GM21786 (cell line): ENCODE results near the gene EPN3.

Experiments used
- ATAC-seq: cut with Tn5 transposase; IDR thresholded peaks from one replicate; pipeline ENCODE4 v1.9.1; 2021; ENCODE audit not compliant: unreplicated experiment

The EPN3 gene

DNA sequence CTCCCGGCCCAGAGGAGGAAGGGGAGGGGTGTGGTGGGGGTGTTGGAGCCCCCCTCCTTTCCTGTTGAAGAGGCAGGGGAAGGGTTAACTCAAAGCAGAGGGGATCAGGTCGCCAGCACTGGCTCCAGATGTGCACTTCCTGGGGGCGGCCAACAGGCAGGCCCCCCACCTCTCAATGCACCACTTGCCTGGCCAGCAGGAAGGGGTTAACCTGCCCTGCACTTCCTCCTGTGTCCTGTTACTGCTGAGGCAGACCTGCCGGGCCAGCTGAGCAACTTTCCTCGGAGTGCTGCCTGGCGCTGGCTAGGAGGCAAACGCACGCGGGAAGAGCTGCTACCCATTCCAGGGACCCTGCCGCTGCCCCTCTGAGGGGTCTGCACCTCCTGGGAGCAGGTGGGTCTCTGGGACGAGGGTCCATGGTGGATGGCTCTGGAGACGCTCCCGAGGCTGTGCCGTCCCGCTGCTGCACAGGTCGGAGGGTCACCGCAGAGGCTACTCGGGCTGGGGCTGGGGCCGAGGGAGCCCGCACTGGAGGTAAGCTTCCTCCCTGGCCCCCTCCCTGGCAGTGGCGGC, at the start of gene EPN3:
Gene EPN3, plus strand, starts transcription at position 284 of the 573 bp plus-strand sequence. CDS start 3,822 bp downstream, outside the sequence.
- ATAC-seq, result no peak

DNA sequence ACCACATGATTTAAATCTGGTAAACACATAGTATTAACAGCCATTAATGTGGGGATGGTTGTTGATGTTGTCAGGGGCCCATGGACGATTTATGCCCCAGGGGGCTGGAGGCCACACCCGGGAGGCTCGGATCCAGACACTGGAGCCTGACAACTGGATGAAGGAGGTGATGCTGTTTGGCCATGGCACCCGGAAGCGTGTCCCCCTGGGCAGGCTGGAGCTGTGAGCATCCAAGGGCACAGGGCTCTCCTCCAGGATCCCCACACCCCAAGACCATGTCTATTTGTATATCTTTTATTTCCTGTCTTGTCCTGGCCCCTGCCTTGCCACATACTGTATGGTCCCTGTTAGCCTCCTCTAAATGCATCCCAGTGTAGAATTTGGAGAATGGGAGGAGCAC, 49.3 kb upstream of the EPN3 start:
- ATAC-seq, result no peak

- ATAC-seq, result no peak
Measured at GRCh38 chr17:50484386-50485155, 48.0 kb upstream of the EPN3 start.

DNA sequence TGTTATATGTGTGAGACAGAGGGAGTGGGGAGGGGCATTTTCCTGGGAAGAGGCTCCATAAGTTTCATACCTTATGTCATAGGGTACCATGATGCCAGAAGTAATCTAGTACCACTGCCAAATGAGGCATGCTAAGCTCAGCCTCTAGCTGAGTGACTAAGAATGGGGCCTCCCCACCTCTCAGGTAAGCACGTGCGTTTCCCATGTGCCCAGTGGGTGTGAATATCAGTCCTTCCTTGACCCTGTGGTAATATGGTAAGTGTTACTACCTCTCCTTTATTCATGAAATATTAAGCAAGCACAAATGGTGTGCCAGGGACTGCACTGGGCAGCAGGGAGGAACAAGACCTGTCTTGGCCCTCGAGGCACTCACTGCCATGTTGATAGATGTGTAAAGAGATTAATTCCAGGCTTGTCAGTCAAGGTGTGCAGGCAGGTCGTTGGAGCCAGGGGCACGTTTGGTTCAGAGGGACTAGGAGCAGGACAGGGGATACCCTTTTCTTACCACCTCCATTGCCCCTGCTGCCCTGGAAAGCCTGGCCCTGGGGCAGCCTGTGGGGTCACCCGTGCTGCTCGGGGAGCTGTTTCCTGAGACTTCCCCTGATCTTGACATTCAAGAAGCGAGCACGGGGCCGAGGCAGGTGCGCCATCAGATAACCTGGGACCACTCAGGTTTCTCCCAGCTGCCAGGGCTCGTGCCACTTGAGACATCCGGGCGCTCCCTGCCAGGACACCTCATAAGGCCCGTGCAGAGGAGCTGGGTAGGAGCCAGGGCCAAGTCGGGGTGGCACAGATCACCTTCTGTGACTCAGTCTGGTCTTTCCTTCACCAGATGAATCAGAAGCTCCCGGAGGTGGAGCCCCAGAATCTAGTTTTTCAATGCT, 45.1 kb upstream of the EPN3 start:
- ATAC-seq, result no peak

GRCh38 chr17:50488880-50489279, 43.7 kb upstream of the EPN3 start:
- ATAC-seq, result no peak

DNA sequence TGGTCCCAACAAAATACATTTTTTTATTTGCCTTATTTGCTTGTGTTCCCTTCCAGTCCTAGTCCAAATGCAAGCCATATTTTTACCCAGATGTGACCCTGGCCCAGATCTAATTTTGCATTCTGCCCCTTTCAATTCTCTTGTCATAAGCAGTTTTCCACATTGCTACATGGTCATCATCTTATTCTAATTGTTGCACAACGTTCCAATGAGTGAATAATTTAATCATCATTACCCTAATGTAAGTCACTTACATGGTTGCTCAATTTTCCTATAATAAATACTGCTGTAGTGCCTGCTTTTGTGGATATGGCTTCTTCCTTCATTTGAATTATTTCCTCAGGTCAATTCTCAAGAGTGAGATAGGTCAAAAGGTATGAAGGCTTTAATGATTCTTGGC, 41.0 kb upstream of the EPN3 start:
- no peak for ATAC-seq

- no peak for ATAC-seq
Measured at GRCh38 chr17:50492214-50492613, 40.3 kb upstream of the EPN3 start.

DNA sequence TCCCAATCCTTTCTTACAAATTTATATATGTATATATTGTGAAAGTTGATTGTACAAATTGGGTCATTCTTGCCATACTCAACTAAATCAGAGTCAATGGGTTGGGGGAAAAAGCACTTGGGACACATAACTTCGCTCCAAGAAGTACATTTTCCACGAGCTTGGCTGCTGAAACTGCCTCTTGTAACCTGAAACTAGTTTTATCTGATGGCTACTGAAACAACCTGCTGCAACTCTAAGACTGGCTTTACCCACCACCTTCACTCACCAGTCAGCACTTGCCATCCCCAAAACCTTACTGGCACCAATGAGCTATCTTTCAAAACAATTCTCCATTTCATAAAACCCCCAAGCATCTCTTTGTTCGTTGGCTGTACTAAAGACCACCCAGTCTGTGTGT, 38.8 kb upstream of the EPN3 start:
- no peak for ATAC-seq

GRCh38 chr17:50495217-50495823, 37.2 kb upstream of the EPN3 start:
- no peak for ATAC-seq

DNA sequence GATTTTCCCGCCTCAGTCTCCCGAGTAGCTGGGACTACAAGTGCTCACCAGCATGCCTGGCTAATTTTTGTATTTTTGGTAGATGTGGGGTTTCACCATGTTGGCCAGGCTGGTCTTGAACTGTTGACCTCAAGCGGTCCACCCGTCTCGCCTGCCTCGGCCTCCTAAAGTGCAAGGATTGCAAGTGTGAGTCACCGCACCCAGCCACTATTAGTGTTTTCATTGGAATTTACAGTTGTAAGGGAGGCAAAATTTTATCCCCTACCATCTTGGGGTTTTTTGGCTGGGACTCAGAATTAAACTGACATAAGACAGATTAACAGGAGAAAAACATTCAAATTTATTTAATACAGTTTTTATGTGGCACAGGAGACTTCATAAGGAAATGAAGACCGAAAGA, 36.6 kb upstream of the EPN3 start:
- no peak for ATAC-seq

DNA sequence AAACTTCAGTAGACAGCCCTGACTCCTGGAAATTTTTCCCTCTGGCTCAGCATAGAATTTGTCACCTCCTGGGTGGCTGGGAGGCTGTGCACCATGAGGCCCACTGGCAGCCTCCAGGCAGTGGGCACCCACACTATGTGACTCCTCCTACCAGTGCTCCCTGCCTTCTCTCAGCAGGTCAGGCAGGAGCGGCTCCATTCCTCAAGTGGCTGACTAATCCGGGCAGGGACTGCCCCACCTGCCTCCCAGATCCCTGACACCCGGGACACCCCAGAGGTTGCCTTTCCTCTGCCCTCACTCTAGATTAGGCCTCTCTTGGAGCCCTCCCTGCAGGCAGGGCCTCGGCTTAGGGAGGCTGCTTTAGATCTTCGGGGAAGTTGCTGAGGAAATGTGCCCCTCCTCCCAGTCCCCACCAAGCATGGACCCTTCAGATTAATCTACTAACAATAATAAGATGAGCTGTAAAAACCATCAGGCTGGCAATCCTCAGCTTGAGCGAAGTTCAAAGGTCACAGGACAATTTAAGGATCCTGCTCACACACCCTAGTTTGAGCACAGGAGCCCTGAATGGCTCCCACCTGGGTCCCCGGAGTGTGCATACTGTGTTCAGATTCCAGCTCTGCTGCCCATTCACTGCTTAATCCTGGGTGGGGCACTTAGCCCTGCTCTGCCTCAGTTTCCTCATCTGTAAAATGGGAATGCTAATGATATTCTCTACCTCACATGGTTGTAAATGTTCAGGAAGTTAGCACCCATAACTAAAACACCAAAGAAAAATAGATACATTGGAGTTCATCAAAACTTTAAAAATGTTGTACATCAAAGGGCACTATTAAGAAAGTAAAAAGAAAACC, 34.3 kb upstream of the EPN3 start:
- ATAC-seq, result no peak

- no peak for ATAC-seq
Measured at GRCh38 chr17:50499270-50499669, 33.3 kb upstream of the EPN3 start.

DNA sequence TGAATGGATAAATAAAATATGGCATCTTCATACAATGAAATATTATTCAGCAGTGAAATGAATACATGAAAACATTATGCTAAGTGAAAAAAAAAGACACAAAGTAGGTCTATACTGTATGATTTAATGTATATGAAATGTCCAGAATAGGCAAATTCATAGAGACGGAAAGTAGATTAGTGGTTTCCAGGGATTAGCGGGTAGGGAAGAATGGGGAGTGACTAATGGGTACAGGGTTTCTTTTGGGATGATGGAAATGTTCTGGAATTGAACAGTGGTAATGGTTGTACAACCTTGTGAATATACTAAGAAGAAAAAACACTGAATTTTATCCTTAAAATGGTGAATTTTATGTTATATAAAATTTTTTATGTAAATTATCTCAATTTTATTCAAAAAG, 32.8 kb upstream of the EPN3 start:
- ATAC-seq, result no peak

DNA sequence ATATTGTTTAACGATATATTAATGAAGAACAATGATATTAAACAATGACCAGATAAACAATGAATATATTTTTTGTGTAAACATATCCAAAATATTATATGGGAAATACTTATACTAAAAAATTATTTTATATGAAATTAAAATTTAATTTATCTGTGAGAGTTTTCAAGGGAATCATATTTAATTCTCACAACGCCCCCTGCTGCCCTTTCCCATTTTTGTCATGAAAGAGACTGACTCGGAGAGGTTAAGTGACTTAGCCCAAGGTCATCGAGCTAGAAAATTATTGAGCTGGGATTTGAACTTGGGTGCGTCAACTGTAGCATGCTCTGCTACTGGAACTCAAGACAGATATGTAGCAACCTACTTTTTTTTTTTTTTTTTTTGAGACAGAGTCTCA, 31.5 kb upstream of the EPN3 start:
- ATAC-seq, result no peak

DNA sequence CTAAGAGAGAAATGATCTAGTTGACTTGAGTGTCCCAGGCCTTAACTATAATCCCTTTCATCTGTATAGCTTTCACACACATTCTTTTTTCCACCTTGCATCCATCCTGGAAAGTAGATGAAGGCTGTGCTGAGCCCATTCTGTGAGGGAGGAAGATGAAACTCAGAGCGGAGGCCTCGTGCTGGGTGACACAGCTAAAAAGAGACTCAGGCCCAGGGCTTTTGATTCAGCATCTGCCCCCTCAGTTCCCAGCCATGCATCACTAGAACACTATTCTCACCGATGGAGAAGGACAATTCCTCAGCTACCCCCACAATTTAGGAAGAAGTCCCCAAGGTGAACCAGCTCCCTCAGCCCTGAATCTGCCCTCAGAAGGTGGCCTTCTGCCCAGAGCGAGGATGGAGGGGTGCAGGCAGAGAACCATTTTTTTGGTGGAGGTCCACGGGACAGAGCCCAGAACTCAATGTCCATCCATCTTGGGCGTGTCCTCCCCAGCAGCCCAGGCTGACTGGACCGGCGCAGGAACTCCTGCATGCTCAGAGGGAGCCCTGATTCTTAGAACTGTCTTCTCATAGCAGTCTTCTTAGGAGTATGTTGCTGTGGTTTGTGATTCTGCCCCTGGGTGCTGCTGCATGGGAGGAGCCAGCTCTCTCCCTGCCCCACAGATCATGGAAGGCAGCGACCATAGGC, 30.1 kb upstream of the EPN3 start:
- ATAC-seq, result no peak

DNA sequence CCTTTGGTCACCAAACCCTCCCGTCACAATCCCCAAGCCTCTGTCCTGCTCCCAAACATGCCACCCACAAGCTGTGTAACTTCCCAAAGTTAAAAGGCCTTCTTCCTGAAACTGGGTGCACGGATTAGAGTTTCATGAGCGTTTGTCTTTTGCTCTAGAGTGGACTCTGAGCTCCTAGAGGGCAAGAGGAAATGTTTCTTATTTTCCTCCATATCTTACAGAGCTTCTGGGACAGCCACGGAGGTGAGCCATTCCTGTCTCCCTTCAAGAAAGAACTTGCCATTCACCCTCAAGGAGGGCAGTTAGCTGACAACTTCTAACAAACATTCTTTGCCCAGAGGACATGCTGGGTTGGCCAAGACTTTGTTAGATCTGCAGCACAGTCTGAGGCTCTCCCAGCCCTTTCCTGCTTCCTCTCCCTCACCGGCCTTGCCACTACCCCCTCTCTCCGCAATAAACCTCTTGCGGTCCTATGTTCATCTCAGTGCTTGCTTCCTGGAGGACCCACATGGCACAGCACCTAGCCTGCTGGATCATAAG, 26.9 kb upstream of the EPN3 start:
- no peak for ATAC-seq

DNA sequence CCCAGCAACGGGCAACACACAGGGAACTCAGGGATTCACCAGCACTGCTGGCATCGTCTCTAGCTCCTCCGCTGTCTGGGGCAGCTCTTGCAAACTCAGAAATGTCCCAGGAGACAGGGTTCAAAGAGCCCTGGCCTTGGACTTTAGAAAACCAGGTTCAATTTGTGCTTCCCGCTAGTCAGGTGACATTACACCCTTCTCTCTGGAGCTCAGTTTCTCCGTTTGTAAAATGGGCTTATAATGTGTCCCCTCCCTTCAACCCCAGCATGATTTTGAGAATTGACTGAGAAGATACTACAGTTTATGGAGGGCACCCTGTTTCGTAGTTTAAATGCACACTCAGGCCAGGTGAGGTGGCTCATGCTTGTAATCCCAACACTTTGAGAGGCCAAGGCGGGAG, 26.2 kb upstream of the EPN3 start:
- no peak for ATAC-seq

DNA sequence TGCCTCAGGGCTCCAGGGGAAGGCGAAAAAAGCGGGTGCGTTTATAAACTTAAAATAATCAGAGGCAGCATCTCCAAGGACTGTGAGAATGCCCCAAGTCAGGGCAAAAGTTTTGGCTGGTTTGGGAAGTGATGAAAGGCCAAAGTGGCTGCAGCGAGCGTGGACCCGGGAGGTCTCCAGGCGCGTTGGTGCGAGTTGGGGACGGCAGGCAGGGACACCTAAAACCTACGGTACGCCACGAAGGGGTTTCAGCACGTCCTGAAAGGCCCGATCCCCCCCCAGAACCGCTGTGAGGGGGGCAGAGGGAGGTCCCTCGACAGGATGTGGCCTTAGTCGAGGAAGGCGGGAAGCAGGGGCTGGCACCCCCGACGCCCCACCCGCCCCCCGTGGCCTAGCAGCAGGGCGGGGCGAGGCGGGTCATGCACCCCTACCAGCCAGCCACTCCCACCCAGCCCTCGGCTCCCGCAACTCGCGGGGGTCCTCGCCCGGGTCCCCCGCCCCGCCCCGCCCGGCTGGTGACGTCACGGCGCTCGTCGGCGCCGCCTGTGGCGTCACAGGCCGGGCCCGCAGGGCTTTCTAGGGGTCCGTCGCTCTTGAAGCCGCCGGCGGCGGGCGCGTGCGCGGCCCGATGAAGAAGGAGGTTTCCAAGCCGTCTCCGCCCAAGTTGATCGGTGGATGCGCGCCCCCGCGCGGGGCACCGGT, 24.5 kb upstream of the EPN3 start, which contains the start of gene MYCBPAP:
Gene MYCBPAP, plus strand, starts transcription at position 569 of the 702 bp plus-strand sequence. CDS start 236 bp downstream, outside the sequence.
- no peak for ATAC-seq
